K562 treated with DMSO at 1 percent for 4 hours (cell line): ENCODE results near the gene OR8H1. TPM values are rescaled to one million over a fixed set of nuclear protein-coding genes. Genes with fewer than 3 reads are reported as not detected.

Experiments used
- total RNA-seq: library from RNA; unstranded; fragments of 300-600 nt; gene quantifications from 2 replicates; pipeline ENCODE4 v1.2.3, GENCODE V29; 2022; ENCODE audit not compliant: insufficient read depth

OR8H1 gene
- not detected in 2 replicates for total RNA-seq

GRCh38 chr11:56292154-56292553 is at the start of gene OR8H1:
Gene OR8H1 (minus strand): TSS chr11:56292254. CDS start chr11:56291062, 1,192 bp downstream.

GRCh38 chr11:56314844-56315243 is 22.8 kb upstream of the OR8H1 start, which contains the start of gene OR8K3:
Gene OR8K3 (plus strand): TSS chr11:56315144. CDS start chr11:56318307, 3,163 bp downstream.

GRCh38 chr11:56273854-56274253 is 18.2 kb downstream of the OR8H1 start, which contains the start of gene OR5T1:
Gene OR5T1 (plus strand): TSS chr11:56274154. CDS start chr11:56275639, 1,485 bp downstream.

DNA sequence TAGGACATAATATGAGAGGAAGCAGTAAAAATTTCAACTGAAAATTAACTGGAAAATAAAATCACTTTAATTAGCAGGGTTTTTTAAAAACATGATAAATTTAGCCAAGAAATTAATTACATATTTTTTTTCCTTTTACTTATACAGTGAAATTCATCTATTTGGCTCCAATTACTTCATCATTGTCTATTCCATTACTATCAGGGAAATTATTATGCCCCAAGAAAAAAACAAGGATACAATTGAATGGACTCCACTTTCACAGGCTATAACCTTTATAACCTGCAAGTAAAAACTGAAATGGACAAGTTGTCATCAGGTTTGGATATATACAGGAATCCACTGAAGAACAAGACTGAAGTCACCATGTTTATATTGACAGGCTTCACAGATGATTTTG is 40.1 kb downstream of the OR8H1 start, which contains the start of gene OR5T3:
OR5T3 (plus strand) TSS at position 301 of the 400 bp plus-strand sequence; CDS start at position 301, 0 bp downstream.

Other genes starting within 250 kb of the OR8H1 start
- gene OR8I2, start 198.9 kb downstream of the OR8H1 start, total RNA-seq = not detected in 2 replicates
- gene OR8H2, start 188.6 kb downstream of the OR8H1 start, total RNA-seq = not detected in 2 replicates
- not detected in 2 replicates for gene OR8H3, start 169.9 kb downstream of the OR8H1 start, total RNA-seq
- gene OR8J3, start 152.1 kb downstream of the OR8H1 start, total RNA-seq = not detected in 2 replicates
- gene OR8K5, start 131.9 kb downstream of the OR8H1 start, total RNA-seq = not detected in 2 replicates
- gene OR5J2, start 115.6 kb downstream of the OR8H1 start, total RNA-seq = not detected in 2 replicates
- gene OR5T2, start 58.0 kb downstream of the OR8H1 start, total RNA-seq = not detected in 2 replicates
- not detected in 2 replicates for gene OR5T3, start 40.0 kb downstream of the OR8H1 start, total RNA-seq
- gene OR5T1, start 18.1 kb downstream of the OR8H1 start, total RNA-seq = not detected in 2 replicates
- gene OR8K3, start 22.9 kb upstream of the OR8H1 start, total RNA-seq = not detected in 2 replicates
- gene OR8K1, start 53.8 kb upstream of the OR8H1 start, total RNA-seq = not detected in 2 replicates
- not detected in 2 replicates for gene OR8J1, start 62.0 kb upstream of the OR8H1 start, total RNA-seq
- gene OR8U1, start 83.4 kb upstream of the OR8H1 start, total RNA-seq = not detected in 2 replicates
- gene OR5AL1, start 120.4 kb upstream of the OR8H1 start, total RNA-seq = not detected in 2 replicates
- gene OR5M3, start 181.1 kb upstream of the OR8H1 start, total RNA-seq = not detected in 2 replicates
- not detected in 2 replicates for gene OR5M8, start 199.1 kb upstream of the OR8H1 start, total RNA-seq